PC-9 (cell line): ENCODE data around the gene CAP2. TPM values are rescaled to one million over a fixed set of nuclear protein-coding genes. Genes with fewer than 3 reads are reported as not detected.

Source experiments
- BruUV-seq: library from RNA; stranded (reverse); fragments of 400-500 nt; replicated peaks from 2 replicates; lab custom pipeline; 2021; lab: Mats Ljungman, UMichigan
- CTCF ChIA-PET: fragments of 300-600 bp; sonication (Branson Sonifier 250); formaldehyde crosslinking; loops from one replicate; lab custom pipeline; 2022; ENCODE audit warnings: antibody characterized with exemption; lab: Charles Lee
- POLR2A ChIA-PET: fragments of 300-600 bp; sonication (Branson Sonifier 250); formaldehyde crosslinking; loops from one replicate; lab custom pipeline; 2022; ENCODE audit warnings: antibody characterized with exemption; ENCODE audit not compliant: unreplicated experiment; lab: Charles Lee
- DNase-seq, 2 experiments: peaks; one replicate each; pipeline versions ENCODE4 v3.0.0 to v3.0.0-alpha.2; 2015 to 2022; ENCODE audit warnings: mixed read lengths in 1 of 2
- H2AFZ ChIP-seq: fragments of 200-600 bp; sonication (generic); 2 replicates; pipeline ENCODE4 v1.8.1; 2017; ENCODE audit warnings: antibody characterized with exemption
- H3F3A ChIP-seq: fragments of 200-600 bp; sonication (generic); 2 replicates; pipeline ENCODE4 v1.8.1; 2017; ENCODE audit warnings: antibody characterized with exemption, mild to moderate bottlenecking, low read depth; ENCODE audit not compliant: insufficient read depth
- H3K27ac ChIP-seq: fragments of 200-600 bp; sonication (generic); 2 replicates; pipeline ENCODE4 v1.6.1; 2016; ENCODE audit warnings: mixed run types
- H3K27me3 ChIP-seq: fragments of 200-600 bp; sonication (generic); 2 replicates; pipeline ENCODE4 v1.6.1; 2016; ENCODE audit warnings: low read depth, mixed run types; ENCODE audit not compliant: insufficient read depth
- H3K36me3 ChIP-seq: fragments of 200-600 bp; sonication (generic); 2 replicates; pipeline ENCODE4 v1.6.1; 2016; ENCODE audit warnings: low read depth, mixed run types
- H3K4me1 ChIP-seq: fragments of 200-600 bp; sonication (generic); replicated peaks from 2 replicates; pipeline ENCODE4 v1.6.1; 2016; ENCODE audit warnings: mixed run types; ENCODE audit not compliant: insufficient read depth
- H3K4me2 ChIP-seq: fragments of 200-600 bp; sonication (generic); 2 replicates; pipeline ENCODE4 v1.6.1; 2017; ENCODE audit warnings: mixed run types
- H3K4me3 ChIP-seq: fragments of 200-600 bp; sonication (generic); 2 replicates; pipeline ENCODE4 v1.6.1; 2016; ENCODE audit warnings: mixed run types
- H3K79me2 ChIP-seq: fragments of 200-600 bp; sonication (generic); 2 replicates; pipeline ENCODE4 v1.6.1; 2017; ENCODE audit warnings: low read depth, mixed run types
- H3K9me2 ChIP-seq: fragments of 200-600 bp; sonication (generic); 2 replicates; pipeline ENCODE4 v1.8.1; 2017; ENCODE audit warnings: mild to moderate bottlenecking; ENCODE audit not compliant: insufficient read depth
- H3K9me3 ChIP-seq: fragments of 200-600 bp; sonication (generic); 2 replicates; pipeline ENCODE4 v1.8.1; 2016; ENCODE audit warnings: low read depth; ENCODE audit not compliant: insufficient read depth
- H4K20me1 ChIP-seq: fragments of 200-600 bp; sonication (generic); 2 replicates; pipeline ENCODE4 v1.8.1; 2017; ENCODE audit not compliant: insufficient read depth
- CTCF ChIP-seq: fragments of 200-600 bp; sonication (generic); conservative IDR thresholded peaks from 2 replicates; pipeline ENCODE4 v1.6.1; 2017; ENCODE audit warnings: mixed run types, antibody characterized with exemption, mild to moderate bottlenecking, moderate library complexity
- EZH2 ChIP-seq: fragments of 200-600 bp; sonication (generic); IDR thresholded peaks from 2 replicates; pipeline ENCODE4 v1.8.0; 2017; ENCODE audit warnings: antibody characterized with exemption, low read depth
- intact Hi-C: fragments of 100-400 bp; cut with micrococcal nuclease; formaldehyde crosslinking; loops from one replicate; pipeline ENCODE4 v1.10.0; 2022; ENCODE audit not compliant: unreplicated experiment
- total RNA-seq: library from RNA; stranded (reverse); gene quantifications from 2 replicates; pipeline ENCODE4 v1.2.3, GENCODE V29; 2021

The CAP2 gene
- total RNA-seq, 1 experiment from 2014 or later = 12.0 TPM

DNA sequence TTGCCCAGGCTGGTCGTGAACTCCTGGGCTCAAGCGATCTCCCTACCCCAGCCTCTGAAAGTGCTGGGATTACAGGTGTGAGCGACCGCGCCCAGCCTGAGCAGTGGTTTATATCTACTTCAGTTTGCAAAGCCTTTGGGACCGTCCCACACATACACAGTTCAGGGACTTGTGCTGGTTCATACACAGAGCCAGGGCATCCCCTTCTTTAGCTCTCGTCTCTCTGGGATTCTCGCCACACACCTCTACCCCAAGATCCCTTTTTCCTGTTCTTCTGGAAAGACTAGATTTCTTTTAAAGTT lies 12.5 kb downstream of the CAP2 start:
- Histone ChIP-seq H4K20me1 (no peaks in the 10 kb centered on the region), H3K9me3 (0 out of 2 replicates have a peak, but pooled peaks cover 12% of the 10 kb centered on the region), H3K27me3 (no peaks in the 10 kb centered on the region), H3K27ac (no peak overlapping the region), H3K79me2 (0 out of 2 replicates have a peak, but pooled peaks cover 8% of the 10 kb centered on the region), H2AFZ (no peak overlapping the region), H3K4me3 (no peak overlapping the region), H3K9me2 (no peaks in the 10 kb centered on the region), H3F3A (no peaks in the 10 kb centered on the region), H3K4me2 (no peak overlapping the region), H3K36me3 (0 out of 2 replicates have a peak, but pooled peaks cover 9% of the 10 kb centered on the region), H3K4me1 (no peaks in the 10 kb centered on the region)
- intact Hi-C loops = no loop called here
- no TSS peak for BruUV-seq
- ChIA-PET CTCF (no interaction called here), POLR2A (no interaction called here)
- TF ChIP-seq EZH2 = no peak
- no peak for TF ChIP-seq CTCF
- no peak for DNase-seq

GRCh38 chr6:17408081-17408480 lies 14.7 kb downstream of the CAP2 start:
- no TSS peak for BruUV-seq
- Histone ChIP-seq H3K9me3 (peaks cover 15% of the 10 kb centered on the region; the same call in 1 of the 2 replicates), H4K20me1 (no peaks in the 10 kb centered on the region), H2AFZ (no peak overlapping the region), H3K27me3 (no peaks in the 10 kb centered on the region), H3K79me2 (peaks cover 8% of the 10 kb centered on the region; the same call in 1 of the 2 replicates), H3K9me2 (no peaks in the 10 kb centered on the region), H3K4me2 (no peak overlapping the region), H3K4me1 (no peaks in the 10 kb centered on the region), H3F3A (no peaks in the 10 kb centered on the region), H3K36me3 (0 out of 2 replicates have a peak, but pooled peaks cover 11% of the 10 kb centered on the region), H3K27ac (no peak overlapping the region), H3K4me3 (no peak overlapping the region)
- POLR2A ChIA-PET = no interaction called here
- TF ChIP-seq CTCF = no peak
- no peak for TF ChIP-seq EZH2
- CTCF ChIA-PET = no interaction called here
- intact Hi-C loops = no loop called here
- no peak for DNase-seq

GRCh38 chr6:17410281-17410680 lies 16.9 kb downstream of the CAP2 start:
- no peaks in the 10 kb centered on the region for H3K4me1 ChIP-seq
- no peak overlapping the region for H2AFZ ChIP-seq
- H3K9me2 ChIP-seq = no peaks in the 10 kb centered on the region
- H3K9me3 ChIP-seq = peaks cover 15% of the 10 kb centered on the region; the same call in 1 of the 2 replicates
- ChIA-PET CTCF (no interaction called here), POLR2A (no interaction called here)
- no peaks in the 10 kb centered on the region for H3F3A ChIP-seq
- no peak for TF ChIP-seq CTCF
- TF ChIP-seq EZH2 = no peak
- H3K27me3 ChIP-seq = no peaks in the 10 kb centered on the region
- H3K4me2 ChIP-seq = no peak overlapping the region
- intact Hi-C loops = loop anchor here (10.0 kb wide), 1 partner anchor 175 kb away; no protein-coding TSS in a partner anchor
- no TSS peak for BruUV-seq
- DNase-seq = no peak
- H3K79me2 ChIP-seq = peaks cover 30% of the 10 kb centered on the region; the same call in 1 of the 2 replicates
- H3K4me3 ChIP-seq = no peak overlapping the region
- 0 out of 2 replicates have a peak, but pooled peaks cover 11% of the 10 kb centered on the region for H3K36me3 ChIP-seq
- H3K27ac ChIP-seq = no peak overlapping the region
- H4K20me1 ChIP-seq = no peaks in the 10 kb centered on the region
